SH-SY5Y (cell line): ENCODE results near the gene GASK1A.

ENCODE experiments used
- GATA2 ChIP-seq: IDR thresholded peaks from 2 replicates; pipeline ENCODE4 v1.6.1; 2011; ENCODE audit warnings: mild to moderate bottlenecking, low read depth, low read length
- GATA3 ChIP-seq: IDR thresholded peaks from 2 replicates; pipeline ENCODE4 v1.6.1; 2011; ENCODE audit warnings: low read depth, mild to moderate bottlenecking, low read length, moderate library complexity

DNA sequence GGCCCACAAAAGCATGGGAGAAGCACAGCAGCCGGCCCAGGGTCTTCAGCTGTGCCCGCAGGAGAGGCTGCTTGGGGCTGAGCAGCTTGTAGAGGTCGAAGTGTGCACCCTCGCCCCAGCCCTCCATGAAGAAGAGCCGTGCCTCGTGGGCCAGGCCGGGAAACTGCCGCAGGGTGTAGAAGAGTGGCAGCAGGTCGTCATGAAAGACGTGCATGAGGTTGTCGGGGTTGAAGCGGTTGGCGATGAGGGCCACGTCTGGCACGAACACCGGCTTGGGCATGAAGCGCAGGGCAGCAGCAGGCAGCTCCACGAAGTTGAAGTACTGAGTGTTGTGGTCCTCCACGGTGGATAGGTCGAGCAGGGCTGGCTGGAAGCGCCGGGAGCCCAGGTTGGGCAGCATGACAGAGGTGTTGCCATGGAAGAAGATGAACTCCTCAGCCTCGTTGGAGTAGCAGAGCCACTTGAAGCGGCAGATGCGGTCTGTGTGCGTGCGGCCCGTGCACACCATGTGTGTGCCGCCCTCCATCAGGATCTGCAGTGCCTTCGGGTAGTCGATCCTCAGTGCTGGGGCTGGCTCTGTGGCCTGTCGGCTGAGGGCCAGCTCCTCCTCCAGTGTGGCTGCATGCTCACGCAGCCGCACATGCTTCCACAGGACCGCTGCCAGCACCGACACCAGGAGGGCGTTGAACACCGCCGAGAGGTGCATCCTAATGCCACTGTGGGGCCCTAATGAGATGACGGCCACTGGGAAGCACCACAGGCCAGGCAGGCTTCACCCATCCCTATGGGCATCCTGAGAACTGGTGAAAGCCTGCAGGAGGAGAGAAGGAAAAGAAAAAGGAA is 101.8 kb downstream of the GASK1A start:
- TF ChIP-seq GATA2 (no peak), GATA3 (no peak)
